ENCODE measurements around the gene DHH. TPM values are rescaled to one million over a fixed set of nuclear protein-coding genes. Genes with fewer than 3 reads are reported as not detected.

DHH gene
- total RNA-seq, 2 donors from 2014 or later: 1.2 to 2.4 TPM

GRCh38 chr12:49094975-49095365 lies 369 bp upstream of the DHH start:
- H3K4me1 ChIP-seq (ENCODE audit: control insufficient read depth in 1 of 2, low read depth in 2 of 2): peaks cover 28 to 46% of the 10 kb centered on the region in 2 donors
- H3K36me3 ChIP-seq: peaks cover 27% of the 10 kb centered on the region
- H3K9me3 ChIP-seq: no peaks in the 10 kb centered on the region
- H3K27ac ChIP-seq: no peak overlapping the region
- peaks cover 8% of the 10 kb centered on the region for H3K27me3 ChIP-seq (replicated peaks; ENCODE audit: insufficient read depth)
- ATAC-seq (ENCODE audit: insufficient number of reproducible peaks, low FRiP score, low read depth): no peak
- DNase-seq (ENCODE audit: low spot score): no peak
- no peak overlapping the region for H3K4me3 ChIP-seq
- no peak for TF ChIP-seq CTCF (IDR thresholded peaks at IDR 0.05)

GRCh38 chr12:49093792-49094159 lies 825 bp downstream of the DHH start:
- Histone ChIP-seq H3K9me3 (no peaks in the 10 kb centered on the region), H3K4me1 (ENCODE audit: control insufficient read depth in 1 of 2, low read depth in 2 of 2) (peaks cover 32 to 51% of the 10 kb centered on the region in 2 donors), H3K36me3 (peaks cover 16% of the 10 kb centered on the region), H3K27ac (no peak overlapping the region), H3K4me3 (peak overlapping the region; percentile 53), H3K27me3 (replicated peaks; ENCODE audit: insufficient read depth) (peaks cover 8% of the 10 kb centered on the region)
- TF ChIP-seq CTCF (IDR thresholded peaks at IDR 0.05): no peak
- no peak for ATAC-seq (ENCODE audit: insufficient number of reproducible peaks, low FRiP score, low read depth)
- DNase-seq (ENCODE audit: low spot score): no peak

GRCh38 chr12:49092816-49093406 lies 1.7 kb downstream of the DHH start:
- DNase-seq (ENCODE audit: low spot score) (no peak), ATAC-seq (ENCODE audit: insufficient number of reproducible peaks, low FRiP score, low read depth) (no peak)
- no peak overlapping the region for H3K4me3 ChIP-seq

GRCh38 chr12:49092086-49092815 lies 2.4 kb downstream of the DHH start:
- Histone ChIP-seq H3K4me3 (peak overlapping the region; percentile 50), H3K36me3 (peaks cover 3% of the 10 kb centered on the region), H3K27me3 (replicated peaks; ENCODE audit: insufficient read depth) (peaks cover 8% of the 10 kb centered on the region), H3K4me1 (ENCODE audit: control insufficient read depth in 1 of 2, low read depth in 2 of 2) (peaks cover 32 to 56% of the 10 kb centered on the region in 2 donors), H3K27ac (no peak overlapping the region), H3K9me3 (no peaks in the 10 kb centered on the region)
- DNase-seq (ENCODE audit: low spot score) (no peak), ATAC-seq (ENCODE audit: insufficient number of reproducible peaks, low FRiP score, low read depth) (no peak)
- TF ChIP-seq CTCF (IDR thresholded peaks at IDR 0.05): peak; percentile 20

More at GRCh38 chr12:49092816-49093406, 1.7 kb downstream of the DHH start:
- Histone ChIP-seq H3K9me3 (no peaks in the 10 kb centered on the region), H3K27me3 (replicated peaks; ENCODE audit: insufficient read depth) (peaks cover 8% of the 10 kb centered on the region), H3K36me3 (peaks cover 9% of the 10 kb centered on the region), H3K27ac (no peak overlapping the region), H3K4me1 (ENCODE audit: control insufficient read depth in 1 of 2, low read depth in 2 of 2) (peaks cover 32 to 56% of the 10 kb centered on the region in 2 donors)
- TF ChIP-seq CTCF (IDR thresholded peaks at IDR 0.05): no peak

- H3K36me3 ChIP-seq: no peaks in the 10 kb centered on the region
- no peak overlapping the region for H3K27ac ChIP-seq
- peak overlapping the region; percentile 50 for H3K4me3 ChIP-seq
- peaks cover 8% of the 10 kb centered on the region for H3K27me3 ChIP-seq (replicated peaks; ENCODE audit: insufficient read depth)
- H3K4me1 ChIP-seq (ENCODE audit: control insufficient read depth in 1 of 2, low read depth in 2 of 2): peaks cover 32 to 56% of the 10 kb centered on the region in 2 donors
- H3K9me3 ChIP-seq: no peaks in the 10 kb centered on the region
- no peak for TF ChIP-seq CTCF (IDR thresholded peaks at IDR 0.05)
- DNase-seq (ENCODE audit: low spot score) (no peak), ATAC-seq (ENCODE audit: insufficient number of reproducible peaks, low FRiP score, low read depth) (no peak)
Observed at GRCh38 chr12:49091836-49092085, 2.8 kb downstream of the DHH start.
